A549 (cell line): ENCODE data around the gene RASA1. TPM values are rescaled to one million over a fixed set of nuclear protein-coding genes. Genes with fewer than 3 reads are reported as not detected.

Experiments used
- ATAC-seq, 2 experiments: fragments of 200-7000 bp in 1 of 2; fragments of >200 bp in 1 of 2; cut with Nextera tagmentation in 1 of 2; cut with Tn5 transposase in 1 of 2; 3 replicates each; pipeline versions ENCODE4 v1.8.0 to v1.9.1; 2018 to 2020; ENCODE audit warnings: mild to moderate bottlenecking in 1 of 2, moderate library complexity in 1 of 2
- CTCF ChIA-PET: fragments of 300-600 bp; sonication (Branson Sonifier 250); formaldehyde crosslinking; extraction: SDS; loops from one replicate; lab custom pipeline; 2021; ENCODE audit warnings: antibody characterized with exemption, inconsistent platforms; lab: Yijun Ruan, JAX
- POLR2A ChIA-PET: fragments of 350-600 bp; formaldehyde crosslinking; extraction: SDS; loops from one replicate; lab custom pipeline; 2021; ENCODE audit warnings: antibody characterized with exemption, inconsistent platforms; lab: Yijun Ruan, JAX
- DNase-seq, 2 experiments: peaks; one replicate each; pipeline versions ENCODE4 v3.0.0 to v3.0.0-alpha.2; 2011 to 2016; ENCODE audit warnings: low read depth in 1 of 2, low spot score in 1 of 2
- FAIRE-seq: peaks from 2 replicates; lab custom pipeline; 2011; peaks lifted over from hg19 to GRCh38; lab: Jason Lieb, UNC
- H3K27ac ChIP-seq, 2 experiments: fragments of >200 bp; sonication (Bioruptor Twin); formaldehyde crosslinking; 3 replicates each; pipeline ENCODE4 v1.5.1; 2016 to 2017
- H3K4me1 ChIP-seq: fragments of >200 bp; sonication (Bioruptor Twin); formaldehyde crosslinking; 3 replicates; pipeline ENCODE4 v1.6.1; 2016
- H3K4me2 ChIP-seq: fragments of >200 bp; sonication (Bioruptor Twin); formaldehyde crosslinking; 3 replicates; pipeline ENCODE4 v1.6.1; 2016
- H3K4me3 ChIP-seq: fragments of >200 bp; sonication (Bioruptor Twin); formaldehyde crosslinking; 3 replicates; pipeline ENCODE4 v1.5.1; 2016
- H3K9me3 ChIP-seq: fragments of >200 bp; sonication (Bioruptor Twin); formaldehyde crosslinking; 3 replicates; pipeline ENCODE4 v1.6.1; 2016
- BHLHE40 ChIP-seq: IDR thresholded peaks from 2 replicates; pipeline ENCODE4 v1.6.1; 2012; ENCODE audit warnings: low read depth, low read length, inconsistent platforms
- CBX2 ChIP-seq: fragments of 200-600 bp; sonication (generic); IDR thresholded peaks from 2 replicates; pipeline ENCODE4 v1.6.1; 2016; ENCODE audit warnings: low read depth, mild to moderate bottlenecking, borderline replicate concordance
- CBX8 ChIP-seq: fragments of 200-600 bp; sonication (generic); IDR thresholded peaks from 2 replicates; pipeline ENCODE4 v1.6.1; 2016
- CHD2 ChIP-seq: fragments of 150-350 bp; IDR thresholded peaks from 2 replicates; pipeline ENCODE4 v1.6.1; 2014; ENCODE audit warnings: low read length; ENCODE audit not compliant: partially characterized antibody
- CHD4 ChIP-seq: fragments of 200-600 bp; sonication (generic); IDR thresholded peaks from 2 replicates; pipeline ENCODE4 v1.6.1; 2016; ENCODE audit warnings: antibody characterized with exemption, mild to moderate bottlenecking, borderline replicate concordance
- EP300 ChIP-seq, 2 experiments: fragments of >200 bp; sonication (Bioruptor Twin); formaldehyde crosslinking; IDR thresholded peaks; 2 replicates in 1 of 2; 3 replicates in 1 of 2; pipeline ENCODE4 v1.6.1; 2016 to 2017
- FOSB ChIP-seq: fragments of 250-450 bp; sonication (Bioruptor Pico); IDR thresholded peaks from 2 replicates; pipeline ENCODE4 v1.5.0; 2020; ENCODE audit warnings: mild to moderate bottlenecking, moderate library complexity
- GATA3 ChIP-seq: IDR thresholded peaks from 2 replicates; pipeline ENCODE4 v1.6.1; 2012; ENCODE audit warnings: borderline replicate concordance
- HOXB5 ChIP-seq: fragments of 250-450 bp; sonication (Bioruptor Pico); IDR thresholded peaks from 2 replicates; pipeline ENCODE4 v1.5.0; 2020; ENCODE audit warnings: mild to moderate bottlenecking, moderate library complexity
- JUN ChIP-seq, 2 experiments: fragments of >200 bp; sonication (Bioruptor Twin); formaldehyde crosslinking; IDR thresholded peaks; 2 replicates in 1 of 2; 3 replicates in 1 of 2; pipeline ENCODE4 v1.6.1; 2016 to 2017
- KDM1A ChIP-seq: fragments of 200-600 bp; sonication (generic); IDR thresholded peaks from 2 replicates; pipeline ENCODE4 v1.6.1; 2016; ENCODE audit warnings: low read depth, mild to moderate bottlenecking
- KDM5A ChIP-seq: fragments of 200-600 bp; sonication (generic); IDR thresholded peaks from 2 replicates; pipeline ENCODE4 v1.6.1; 2016; ENCODE audit warnings: antibody characterized with exemption, mild to moderate bottlenecking
- MAFK ChIP-seq: fragments of 450-650 bp; IDR thresholded peaks from 2 replicates; pipeline ENCODE4 v1.6.1; 2014; ENCODE audit not compliant: partially characterized antibody
- MYC ChIP-seq: IDR thresholded peaks from 2 replicates; pipeline ENCODE4 v1.6.1; 2012; ENCODE audit warnings: mild to moderate bottlenecking, inconsistent platforms, low read length, improper control_type of control experiment, borderline replicate concordance
- NFE2L2 ChIP-seq: fragments of 150-350 bp; conservative IDR thresholded peaks from 2 replicates; pipeline ENCODE4 v1.6.1; 2014; ENCODE audit warnings: low read length
- NR3C1 ChIP-seq: fragments of >200 bp; sonication (Bioruptor Twin); formaldehyde crosslinking; IDR thresholded peaks from 3 replicates; pipeline ENCODE4 v1.6.1; 2017
- PHF8 ChIP-seq: fragments of 200-600 bp; sonication (generic); IDR thresholded peaks from 2 replicates; pipeline ENCODE4 v1.6.1; 2016; ENCODE audit warnings: low read depth, mild to moderate bottlenecking, antibody characterized with exemption, moderate library complexity, borderline replicate concordance
- REST ChIP-seq: fragments of 200-600 bp; sonication (generic); IDR thresholded peaks from 2 replicates; pipeline ENCODE4 v1.6.1; 2016; ENCODE audit warnings: antibody characterized with exemption, mild to moderate bottlenecking, moderate library complexity
- SMC3 ChIP-seq: fragments of >200 bp; sonication (Bioruptor Twin); formaldehyde crosslinking; IDR thresholded peaks from 3 replicates; pipeline ENCODE4 v1.6.1; 2018; ENCODE audit warnings: inconsistent platforms
- ZFP36 ChIP-seq: fragments of 450-650 bp; IDR thresholded peaks from 2 replicates; pipeline ENCODE4 v1.6.1; 2014; ENCODE audit warnings: borderline replicate concordance; ENCODE audit not compliant: partially characterized antibody
- WGBS: methylation state at CpG from one replicate; pipeline ENCODE4 v1.1.6; 2017; ENCODE audit errors: missing lambda C conversion rate; 5-methylcytosine and 5-hydroxymethylcytosine counted together
- polyA plus RNA-seq, 4 experiments: library from polyadenylated mRNA; depleted of rRNA in 3 of 4; stranded (reverse); fragments of >200 nt; fragmentation: RNase III in 1 of 4; extraction: RNeasy Plus Mini Kit Qiagen cat#74134 plus additional on column Dnase treatment in 1 of 4; gene quantifications; 2 replicates in 3 of 4; 3 replicates in 1 of 4; pipeline ENCODE4 v1.2.3, GENCODE V29; 2011 to 2017
- TF ChIP-seq, protein P1 (sequence below): IDR thresholded peaks from 2 replicates; pipeline ENCODE4 v1.6.1; 2012; ENCODE audit warnings: low read depth, borderline replicate concordance
- TF ChIP-seq, protein P2 (sequence below): fragments of 250-450 bp; sonication (Bioruptor Pico); IDR thresholded peaks from 2 replicates; pipeline ENCODE4 v1.5.0; 2021; ENCODE audit warnings: mild to moderate bottlenecking, moderate library complexity, borderline replicate concordance
- TF ChIP-seq, protein P3 (sequence below): fragments of 450-650 bp; IDR thresholded peaks from 2 replicates; pipeline ENCODE4 v1.6.1; 2014; ENCODE audit warnings: antibody characterized with exemption
- TF ChIP-seq, protein P4 (sequence below): fragments of 250-450 bp; sonication (Bioruptor Pico); IDR thresholded peaks from 2 replicates; pipeline ENCODE4 v1.5.0; 2020; ENCODE audit warnings: low read depth, mild to moderate bottlenecking, moderate library complexity

RASA1 gene
- polyA plus RNA-seq, 2 of the 4 experiments (the other 2 are of a cell fraction) = 18.3 to 41.5 TPM

DNA sequence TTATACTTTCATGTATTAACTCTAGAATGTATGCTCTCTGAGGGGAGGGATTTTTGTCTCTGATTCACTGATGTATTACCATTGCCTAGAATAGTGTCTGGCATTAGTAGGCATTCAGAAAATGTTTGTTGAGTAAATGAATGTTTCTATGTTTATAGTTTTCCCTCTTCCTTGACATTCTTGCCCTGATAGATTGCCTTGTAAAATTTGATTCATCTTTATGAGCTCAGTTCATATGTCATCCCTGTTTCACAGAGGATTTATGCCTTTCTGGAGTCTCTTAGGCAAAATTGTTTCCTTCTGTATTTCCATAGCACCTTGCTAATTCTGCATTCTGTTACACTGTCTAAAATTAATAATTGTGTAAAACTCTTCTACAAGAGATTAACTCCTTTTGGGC, 72.3 kb downstream of the RASA1 start:
- POLR2A ChIA-PET = no interaction called here

DNA sequence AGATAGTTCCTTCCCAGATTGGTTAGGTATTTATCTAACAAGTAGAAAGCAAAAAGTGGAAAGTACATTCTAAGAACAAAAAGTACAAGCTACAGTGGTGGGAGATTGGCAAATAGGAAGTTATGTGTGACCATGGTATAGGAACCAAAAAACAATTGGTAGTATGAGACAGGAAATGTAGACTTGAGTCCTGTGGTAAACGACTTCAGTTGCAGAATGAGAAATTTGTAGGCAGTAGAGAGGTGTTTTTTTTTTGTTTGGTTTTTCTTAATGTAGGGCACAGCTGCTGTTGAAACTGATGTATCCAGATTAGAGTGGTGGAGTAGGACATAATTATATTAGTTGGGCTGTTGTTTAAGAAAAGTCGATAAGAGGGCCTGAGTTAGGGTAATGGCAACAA, 73.0 kb downstream of the RASA1 start:
- H3K9me3 ChIP-seq = no peaks in the 10 kb centered on the region
- H3K4me3 ChIP-seq = no peak overlapping the region
- POLR2A ChIA-PET = no interaction called here
- CTCF ChIA-PET = no interaction called here
- FAIRE-seq = no peak
- no peak overlapping the region for H3K4me2 ChIP-seq
- WGBS = 90% methylated on average over 2 of the region's 2 CpGs
- TF ChIP-seq SMC3 (no peak), CHD4 (no peak), ZFP36 (no peak), EP300 (IDR thresholded peaks at IDR 0.05) (no peak), KDM1A (no peak), GATA3 (no peak), MYC (no peak), FOSB (CRISPR knock-in tag) (no peak), CHD2 (no peak), NR3C1 (no peak), KDM5A (no peak), MAFK (no peak), CBX8 (no peak), NFE2L2 (no peak), JUN (IDR thresholded peaks at IDR 0.05) (no peak), PHF8 (no peak), HOXB5 (CRISPR knock-in tag) (no peak)
- TF ChIP-seq, protein P1, sequence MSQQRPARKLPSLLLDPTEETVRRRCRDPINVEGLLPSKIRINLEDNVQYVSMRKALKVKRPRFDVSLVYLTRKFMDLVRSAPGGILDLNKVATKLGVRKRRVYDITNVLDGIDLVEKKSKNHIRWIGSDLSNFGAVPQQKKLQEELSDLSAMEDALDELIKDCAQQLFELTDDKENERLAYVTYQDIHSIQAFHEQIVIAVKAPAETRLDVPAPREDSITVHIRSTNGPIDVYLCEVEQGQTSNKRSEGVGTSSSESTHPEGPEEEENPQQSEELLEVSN = no peak
- no peak for DNase-seq
- H3K4me1 ChIP-seq = no peaks in the 10 kb centered on the region
- no peak for ATAC-seq
- no peak overlapping the region for H3K27ac ChIP-seq

More for the DNA sequence above, 72.3 kb downstream of the RASA1 start:
- no peak for FAIRE-seq
- H3K4me2 ChIP-seq = no peak overlapping the region
- no peak overlapping the region for H3K4me3 ChIP-seq
- CTCF ChIA-PET = no interaction called here
- no peak overlapping the region for H3K27ac ChIP-seq
- TF ChIP-seq BHLHE40 (no peak), KDM5A (no peak), MAFK (no peak), REST (no peak), CBX2 (no peak)
- TF ChIP-seq, protein P2, sequence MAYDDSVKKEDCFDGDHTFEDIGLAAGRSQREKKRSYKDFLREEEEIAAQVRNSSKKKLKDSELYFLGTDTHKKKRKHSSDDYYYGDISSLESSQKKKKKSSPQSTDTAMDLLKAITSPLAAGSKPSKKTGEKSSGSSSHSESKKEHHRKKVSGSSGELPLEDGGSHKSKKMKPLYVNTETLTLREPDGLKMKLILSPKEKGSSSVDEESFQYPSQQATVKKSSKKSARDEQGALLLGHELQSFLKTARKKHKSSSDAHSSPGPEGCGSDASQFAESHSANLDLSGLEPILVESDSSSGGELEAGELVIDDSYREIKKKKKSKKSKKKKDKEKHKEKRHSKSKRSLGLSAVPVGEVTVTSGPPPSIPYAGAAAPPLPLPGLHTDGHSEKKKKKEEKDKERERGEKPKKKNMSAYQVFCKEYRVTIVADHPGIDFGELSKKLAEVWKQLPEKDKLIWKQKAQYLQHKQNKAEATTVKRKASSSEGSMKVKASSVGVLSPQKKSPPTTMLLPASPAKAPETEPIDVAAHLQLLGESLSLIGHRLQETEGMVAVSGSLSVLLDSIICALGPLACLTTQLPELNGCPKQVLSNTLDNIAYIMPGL (CRISPR knock-in tag) = no peak
- TF ChIP-seq, protein P3, sequence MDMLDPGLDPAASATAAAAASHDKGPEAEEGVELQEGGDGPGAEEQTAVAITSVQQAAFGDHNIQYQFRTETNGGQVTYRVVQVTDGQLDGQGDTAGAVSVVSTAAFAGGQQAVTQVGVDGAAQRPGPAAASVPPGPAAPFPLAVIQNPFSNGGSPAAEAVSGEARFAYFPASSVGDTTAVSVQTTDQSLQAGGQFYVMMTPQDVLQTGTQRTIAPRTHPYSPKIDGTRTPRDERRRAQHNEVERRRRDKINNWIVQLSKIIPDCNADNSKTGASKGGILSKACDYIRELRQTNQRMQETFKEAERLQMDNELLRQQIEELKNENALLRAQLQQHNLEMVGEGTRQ = no peak
- TF ChIP-seq, protein P4, sequence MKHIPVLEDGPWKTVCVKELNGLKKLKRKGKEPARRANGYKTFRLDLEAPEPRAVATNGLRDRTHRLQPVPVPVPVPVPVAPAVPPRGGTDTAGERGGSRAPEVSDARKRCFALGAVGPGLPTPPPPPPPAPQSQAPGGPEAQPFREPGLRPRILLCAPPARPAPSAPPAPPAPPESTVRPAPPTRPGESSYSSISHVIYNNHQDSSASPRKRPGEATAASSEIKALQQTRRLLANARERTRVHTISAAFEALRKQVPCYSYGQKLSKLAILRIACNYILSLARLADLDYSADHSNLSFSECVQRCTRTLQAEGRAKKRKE = no peak
- no peak for DNase-seq
- ATAC-seq = no peak
- no peaks in the 10 kb centered on the region for H3K9me3 ChIP-seq
- no peaks in the 10 kb centered on the region for H3K4me1 ChIP-seq
